Measurements from ENCODE around the gene PLA2G15.

The PLA2G15 gene, protein sequence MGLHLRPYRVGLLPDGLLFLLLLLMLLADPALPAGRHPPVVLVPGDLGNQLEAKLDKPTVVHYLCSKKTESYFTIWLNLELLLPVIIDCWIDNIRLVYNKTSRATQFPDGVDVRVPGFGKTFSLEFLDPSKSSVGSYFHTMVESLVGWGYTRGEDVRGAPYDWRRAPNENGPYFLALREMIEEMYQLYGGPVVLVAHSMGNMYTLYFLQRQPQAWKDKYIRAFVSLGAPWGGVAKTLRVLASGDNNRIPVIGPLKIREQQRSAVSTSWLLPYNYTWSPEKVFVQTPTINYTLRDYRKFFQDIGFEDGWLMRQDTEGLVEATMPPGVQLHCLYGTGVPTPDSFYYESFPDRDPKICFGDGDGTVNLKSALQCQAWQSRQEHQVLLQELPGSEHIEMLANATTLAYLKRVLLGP

DNA sequence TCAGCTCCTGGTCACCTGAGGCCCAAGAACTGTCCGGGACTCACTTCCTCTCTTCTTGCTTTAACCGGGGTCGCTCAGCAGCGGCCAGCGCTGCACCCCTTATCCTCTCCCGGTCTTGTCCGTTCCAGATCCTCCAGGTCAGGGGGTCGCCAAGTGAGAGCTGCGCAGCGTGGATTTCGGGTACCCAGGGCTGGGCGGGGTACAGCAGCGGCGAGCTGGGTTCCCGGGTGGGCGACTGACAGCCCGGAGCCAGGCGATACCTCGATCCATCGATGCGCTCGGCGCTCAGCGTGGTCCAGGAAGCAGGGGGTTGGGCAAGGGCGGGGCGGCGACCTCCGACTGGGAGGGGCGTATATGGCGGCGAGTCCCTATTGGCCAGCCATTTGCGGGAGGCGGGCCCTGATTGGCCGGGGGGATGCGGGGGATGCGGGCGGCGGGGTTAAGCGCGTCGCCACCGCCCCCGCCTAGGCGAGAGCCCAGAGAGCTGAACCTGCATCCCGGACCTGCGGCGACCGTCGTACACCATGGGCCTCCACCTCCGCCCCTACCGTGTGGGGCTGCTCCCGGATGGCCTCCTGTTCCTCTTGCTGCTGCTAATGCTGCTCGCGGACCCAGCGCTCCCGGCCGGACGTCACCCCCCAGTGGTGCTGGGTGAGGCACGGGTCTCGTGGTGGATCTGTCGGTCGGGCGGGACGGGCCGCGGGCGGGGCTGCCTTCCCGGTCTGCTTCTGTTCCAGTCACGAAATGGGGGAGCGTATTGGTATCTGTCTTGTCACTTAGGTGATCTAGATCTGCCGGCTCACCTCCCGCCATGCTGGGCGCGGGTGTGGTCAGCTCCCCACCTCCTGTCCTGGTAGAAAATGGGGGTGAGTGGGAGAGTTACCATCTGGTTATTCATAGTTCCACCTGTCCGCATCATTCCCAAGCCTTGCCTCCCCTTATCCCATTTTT, at the start of gene PLA2G15:
Gene PLA2G15, plus strand, starts transcription at position 471 of the 951 bp plus-strand sequence. Its CDS starts 54 bp downstream, at position 525.
- DNase-seq (ENCODE audit: low read depth), result peak; percentile 92

DNA sequence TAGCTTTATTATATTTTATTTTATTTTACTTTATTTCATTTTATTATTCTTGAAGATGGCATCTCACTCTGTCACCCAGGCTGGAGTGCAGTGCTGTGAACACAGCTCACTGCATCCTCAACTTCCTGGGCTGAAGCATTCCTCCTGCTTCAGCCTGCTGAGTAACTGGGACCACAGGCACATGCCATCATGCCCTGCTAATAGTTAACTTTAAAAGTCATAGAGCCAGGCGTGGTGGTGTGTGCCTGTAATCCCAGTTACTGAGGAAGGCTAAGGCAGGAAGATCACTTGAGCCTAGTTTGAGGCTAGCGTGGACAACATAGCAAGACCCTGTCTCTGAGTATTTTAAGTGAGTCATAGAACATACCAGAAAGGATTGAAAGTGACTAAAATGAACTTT, 47.9 kb upstream of the PLA2G15 start:
- no peak for DNase-seq (ENCODE audit: low read depth)

GRCh38 chr16:68200088-68200783, 44.9 kb upstream of the PLA2G15 start:
- DNase-seq (ENCODE audit: low read depth), result no peak

GRCh38 chr16:68202091-68202519, 43.1 kb upstream of the PLA2G15 start:
- DNase-seq (ENCODE audit: low read depth), result no peak

GRCh38 chr16:68206245-68206644, 38.9 kb upstream of the PLA2G15 start:
- DNase-seq (ENCODE audit: low read depth), result no peak

GRCh38 chr16:68214726-68215125, 30.4 kb upstream of the PLA2G15 start:
- no peak for DNase-seq (ENCODE audit: low read depth)

DNA sequence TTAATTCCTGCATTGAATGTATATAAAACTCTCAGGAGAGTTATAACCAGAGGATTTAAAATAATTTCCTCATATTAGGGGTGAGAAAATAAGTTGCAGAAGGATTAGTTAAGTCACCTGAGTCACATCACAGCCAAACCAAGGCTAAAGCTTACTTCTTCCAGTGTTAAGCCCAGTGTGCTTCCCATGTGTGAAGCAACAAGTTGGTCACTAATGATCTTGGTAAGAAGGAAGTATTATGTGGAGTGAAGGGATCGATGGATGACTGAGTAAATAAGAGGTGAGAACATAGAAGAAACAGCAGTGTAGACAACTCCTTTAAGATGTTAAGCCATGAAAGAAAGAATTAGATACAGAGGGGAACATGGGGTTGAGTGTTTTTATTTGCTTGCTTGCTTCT, 29.9 kb upstream of the PLA2G15 start:
- DNase-seq (ENCODE audit: low read depth), result no peak

GRCh38 chr16:68216240-68216639, 28.9 kb upstream of the PLA2G15 start:
- no peak for DNase-seq (ENCODE audit: low read depth)

DNA sequence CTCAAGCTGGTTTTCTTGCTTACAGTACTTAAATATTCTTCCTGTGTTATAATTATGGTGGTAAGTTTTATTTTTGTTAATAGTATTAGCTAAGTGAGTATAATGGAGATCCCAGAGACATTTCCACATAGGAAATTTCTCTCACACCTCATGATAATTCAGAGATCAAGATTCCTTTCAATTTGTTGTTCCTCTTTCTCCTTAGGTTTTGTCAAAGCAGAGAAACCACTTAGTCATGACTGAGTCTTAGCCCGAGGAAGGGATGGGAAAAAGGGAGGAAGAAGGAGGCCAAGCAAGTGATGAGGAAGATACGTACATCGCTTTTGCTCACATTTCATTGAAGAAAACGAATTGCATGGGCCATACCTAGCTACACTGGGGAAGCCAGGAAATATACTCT, 27.7 kb upstream of the PLA2G15 start:
- no peak for DNase-seq (ENCODE audit: low read depth)

GRCh38 chr16:68219725-68220351, 25.3 kb upstream of the PLA2G15 start:
- DNase-seq (ENCODE audit: low read depth), result no peak

GRCh38 chr16:68223072-68223471, 22.1 kb upstream of the PLA2G15 start:
- DNase-seq (ENCODE audit: low read depth), result no peak

GRCh38 chr16:68226116-68226515, 19.1 kb upstream of the PLA2G15 start:
- DNase-seq (ENCODE audit: low read depth), result no peak

- no peak for DNase-seq (ENCODE audit: low read depth)
Measured at GRCh38 chr16:68227183-68227793, 17.9 kb upstream of the PLA2G15 start.

DNA sequence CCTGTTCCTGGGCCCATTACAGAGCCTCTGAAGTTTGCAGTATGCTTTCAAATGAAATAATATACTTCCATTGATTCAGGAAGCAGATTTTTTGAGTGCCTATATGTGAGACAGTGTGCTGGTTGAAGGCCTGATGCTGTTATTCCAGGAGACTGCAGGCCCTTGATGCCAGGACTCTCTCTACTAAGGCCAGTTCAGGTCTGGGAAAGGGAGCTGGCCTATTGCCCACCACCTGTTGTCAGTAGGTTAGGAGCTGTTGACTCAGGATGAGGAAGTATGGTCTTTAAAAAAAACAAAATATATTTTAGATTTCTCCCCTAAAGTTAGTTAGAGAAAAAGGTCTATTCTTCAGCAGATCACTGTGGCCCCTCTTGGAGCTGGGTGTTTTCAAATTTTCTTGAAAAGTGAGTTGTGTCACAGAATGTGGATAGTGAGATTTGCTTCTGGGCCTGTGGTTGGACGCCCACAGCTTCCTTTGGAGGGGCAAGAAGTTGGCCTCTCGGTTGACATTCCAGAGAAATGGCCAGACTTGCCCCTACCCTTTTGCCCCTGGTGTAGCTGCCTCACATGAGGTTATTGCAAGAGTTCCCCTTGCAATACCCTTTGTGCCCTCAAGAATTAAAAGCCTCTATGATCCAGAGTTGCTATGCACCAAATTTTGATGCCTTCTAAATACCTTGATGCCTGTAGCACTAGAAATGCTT, 17.2 kb upstream of the PLA2G15 start:
- DNase-seq (ENCODE audit: low read depth), result no peak

DNA sequence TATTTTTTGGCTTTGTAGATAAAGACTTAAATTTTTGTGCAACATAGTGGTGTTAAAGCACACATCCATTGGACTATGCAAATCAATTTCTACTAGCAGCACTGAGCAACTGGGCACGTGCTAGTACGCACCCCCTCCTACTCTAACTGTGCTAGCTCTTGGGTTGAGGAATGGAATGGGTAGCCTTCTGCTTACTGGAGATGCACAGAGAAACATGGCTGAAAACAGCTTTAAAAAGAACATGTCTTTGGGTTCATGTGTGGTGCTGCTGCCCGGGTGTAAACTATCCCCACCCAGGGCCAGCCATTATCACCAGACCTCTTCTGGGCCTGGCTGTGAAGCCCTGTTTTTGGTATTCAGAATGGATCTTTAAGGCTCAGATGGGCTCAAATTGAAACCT, 16.5 kb upstream of the PLA2G15 start:
- DNase-seq (ENCODE audit: low read depth), result no peak

- no peak for DNase-seq (ENCODE audit: low read depth)
Measured at GRCh38 chr16:68229431-68230175, 15.6 kb upstream of the PLA2G15 start.

DNA sequence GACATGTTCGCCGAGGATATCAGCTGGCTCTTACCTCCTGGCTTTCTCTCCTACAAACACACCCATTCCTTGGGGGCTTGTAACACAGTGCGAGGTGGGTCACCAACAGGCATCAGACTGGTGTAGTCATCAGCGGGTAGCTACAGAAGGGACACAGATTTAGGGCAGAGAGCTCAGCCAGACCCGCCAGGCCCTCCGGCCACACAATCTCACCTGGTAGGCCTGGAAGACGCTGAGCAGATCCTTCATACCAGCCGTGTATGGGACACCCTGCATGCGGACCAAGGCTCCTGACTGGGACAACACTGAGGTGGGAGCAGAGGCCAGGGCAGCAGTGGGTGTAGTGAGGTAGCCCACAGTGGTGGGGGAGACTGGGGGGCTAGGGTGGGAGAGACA, 15.0 kb upstream of the PLA2G15 start:
- no peak for DNase-seq (ENCODE audit: low read depth)

DNA sequence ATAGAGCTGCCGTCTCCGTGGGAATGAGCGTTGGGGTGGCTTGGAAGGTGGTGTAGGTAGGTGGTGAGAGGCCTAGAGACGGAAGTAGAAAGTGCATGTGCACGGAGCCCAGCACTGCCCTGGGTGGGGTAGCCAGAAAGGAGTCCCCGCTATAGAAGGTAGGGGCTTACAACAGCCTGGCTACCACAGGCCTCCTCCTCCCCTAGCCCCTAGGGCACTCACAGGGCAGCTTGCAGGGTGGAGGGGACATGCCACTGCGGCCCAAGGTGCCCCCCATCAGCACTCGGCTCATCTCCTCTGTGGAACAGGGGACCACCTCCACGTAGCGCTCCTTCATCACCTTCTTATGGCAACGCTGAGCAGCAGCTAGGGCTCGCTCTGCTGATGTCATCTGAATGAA, 14.2 kb upstream of the PLA2G15 start:
- no peak for DNase-seq (ENCODE audit: low read depth)

DNA sequence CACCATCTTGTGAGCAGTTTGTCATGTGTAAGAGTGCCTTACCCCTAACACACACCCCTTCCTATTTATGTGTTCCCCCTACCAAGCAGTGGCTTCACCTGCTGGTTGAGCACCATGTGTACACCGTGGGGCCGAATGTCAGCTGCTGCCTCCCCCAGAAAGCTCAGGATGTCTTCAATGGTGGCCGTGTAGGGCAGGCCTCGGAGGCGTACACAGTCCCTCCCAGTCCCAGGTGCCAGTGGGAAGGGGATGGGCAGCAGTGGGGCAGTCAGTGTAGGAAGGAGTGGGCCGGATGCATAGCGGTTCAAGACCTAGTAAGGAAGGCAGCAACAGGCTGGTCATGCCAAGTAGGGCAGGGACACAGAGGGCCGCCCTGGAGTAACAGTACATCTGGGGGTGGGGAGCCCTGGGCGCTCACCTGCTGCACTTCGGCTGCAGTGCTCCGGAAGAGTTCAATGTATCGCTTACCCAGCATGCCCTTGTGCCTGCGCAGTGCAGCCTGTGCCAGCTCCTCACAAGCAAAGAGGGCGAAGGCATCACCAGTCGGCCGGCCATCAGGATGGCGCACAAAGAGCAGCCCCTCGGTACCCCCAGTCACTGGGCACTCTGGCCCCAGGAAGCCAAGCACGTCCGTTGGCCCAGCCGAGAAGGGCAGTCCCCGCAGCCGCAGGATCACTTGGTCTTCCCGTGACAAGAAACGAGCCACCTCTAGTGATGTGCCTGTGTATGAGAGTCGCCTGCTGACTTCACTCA, 13.6 kb upstream of the PLA2G15 start:
- DNase-seq (ENCODE audit: low read depth), result no peak

All from stimulated activated CD8-positive, alpha-beta memory T cell treated with anti-CD3 and anti-CD28 coated beads, Interleukin-4, amount 100 ng/mL, for 24 hours (primary cell).